ENCODE results near the gene SCGB2A2.

- TF ChIP-seq CTCF (IDR thresholded peaks at IDR 0.05 in 8 of 11, conservative IDR thresholded peaks at IDR 0.05 in 3 of 11): no peak
- TF ChIP-seq POLR2AphosphoS5 (IDR thresholded peaks at IDR 0.05): no peak
- no peak for TF ChIP-seq POLR2A (IDR thresholded peaks at IDR 0.05)
Observed at GRCh38 chr11:62253999-62254542, 15.9 kb upstream of the SCGB2A2 start.

Measured in spleen (tissue), 7 donors.